WERI-Rb-1 (cell line): ENCODE data around the gene GRIK1.

Experiments used
- DNase-seq: peaks from one replicate; pipeline ENCODE4 v3.0.0-alpha.2; 2020
- H3K27ac ChIP-seq: fragments of 250-450 bp; sonication (Bioruptor Pico); 2 replicates; pipeline ENCODE4 v1.5.1; 2020; ENCODE audit warnings: mild to moderate bottlenecking, moderate library complexity
- H3K27me3 ChIP-seq: fragments of 250-450 bp; sonication (Bioruptor Pico); 2 replicates; pipeline ENCODE4 v1.5.1; 2021; ENCODE audit warnings: mild to moderate bottlenecking, low read depth, moderate library complexity; ENCODE audit not compliant: insufficient read depth, severe bottlenecking
- H3K36me3 ChIP-seq: fragments of 250-450 bp; sonication (Bioruptor Pico); 2 replicates; pipeline ENCODE4 v1.5.1; 2020; ENCODE audit warnings: mild to moderate bottlenecking, moderate library complexity
- H3K4me3 ChIP-seq: 2 replicates; pipeline ENCODE4 v1.5.1; 2011; ENCODE audit warnings: low read depth, mild to moderate bottlenecking, control low read depth, low read length
- H3K9me3 ChIP-seq: fragments of 250-450 bp; sonication (Bioruptor Pico); 2 replicates; pipeline ENCODE4 v1.5.1; 2021; ENCODE audit warnings: mild to moderate bottlenecking, moderate library complexity; ENCODE audit not compliant: severe bottlenecking
- CTCF ChIP-seq: IDR thresholded peaks from 2 replicates; pipeline ENCODE4 v1.5.1; 2011; ENCODE audit warnings: low read depth, mild to moderate bottlenecking, control low read depth, inconsistent platforms, low read length

The GRIK1 gene

DNA sequence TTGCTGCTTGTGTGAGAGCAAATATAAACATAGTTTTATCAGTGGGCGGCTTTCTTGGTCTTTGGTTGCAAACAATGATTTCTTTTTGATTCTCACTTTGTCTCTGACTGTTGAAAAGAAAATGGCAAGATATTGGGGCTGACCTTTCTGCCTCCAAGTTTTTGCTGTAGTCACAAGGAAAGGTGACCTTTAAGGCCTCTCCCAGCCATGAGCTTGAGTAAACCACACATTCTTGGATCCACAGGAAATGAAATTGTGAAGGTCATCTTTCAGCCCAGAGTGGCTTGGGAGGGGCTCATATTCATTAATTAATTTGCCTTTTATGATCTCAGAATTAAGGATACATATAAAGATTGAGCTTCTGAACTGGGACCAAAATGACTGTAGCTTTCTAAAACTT lies 399.5 kb downstream of the GRIK1 start:
- H3K27me3 ChIP-seq, result no peaks in the 10 kb centered on the region
- DNase-seq, result no peak
- H3K36me3 ChIP-seq, result no peaks in the 10 kb centered on the region
- no peak for TF ChIP-seq CTCF
- no peak overlapping the region for H3K4me3 ChIP-seq
- no peaks in the 10 kb centered on the region for H3K9me3 ChIP-seq
- no peak overlapping the region for H3K27ac ChIP-seq

- no peaks in the 10 kb centered on the region for H3K27me3 ChIP-seq
- no peak overlapping the region for H3K27ac ChIP-seq
- TF ChIP-seq CTCF, result no peak
- no peaks in the 10 kb centered on the region for H3K9me3 ChIP-seq
- no peak overlapping the region for H3K4me3 ChIP-seq
- H3K36me3 ChIP-seq, result no peaks in the 10 kb centered on the region
- DNase-seq, result no peak
Observed at GRCh38 chr21:29538115-29538514, 401.7 kb downstream of the GRIK1 start.

DNA sequence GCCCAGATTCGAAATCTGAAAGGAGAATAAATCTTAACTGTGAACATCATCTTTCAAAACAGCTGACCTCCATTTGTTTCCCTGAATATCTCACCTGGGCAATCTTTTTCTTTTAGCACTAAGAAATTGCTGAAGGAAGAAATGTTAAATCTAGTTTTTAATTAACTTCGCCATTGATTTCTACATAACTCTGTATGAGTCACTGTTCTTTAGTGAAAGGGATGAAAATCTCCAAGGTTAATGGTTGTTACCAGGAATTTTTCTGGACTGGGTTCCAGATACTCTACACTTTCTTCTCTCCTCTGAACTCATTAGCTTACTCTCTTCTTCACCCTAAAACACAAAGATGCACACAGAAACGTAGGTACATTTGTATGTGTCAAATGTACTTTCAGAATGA lies 405.3 kb downstream of the GRIK1 start:
- H3K9me3 ChIP-seq, result no peaks in the 10 kb centered on the region
- H3K27me3 ChIP-seq, result no peaks in the 10 kb centered on the region
- no peak for TF ChIP-seq CTCF
- no peaks in the 10 kb centered on the region for H3K36me3 ChIP-seq
- no peak for DNase-seq
- no peak overlapping the region for H3K27ac ChIP-seq
- no peak overlapping the region for H3K4me3 ChIP-seq

GRCh38 chr21:29529139-29529538 lies 410.7 kb downstream of the GRIK1 start:
- H3K27ac ChIP-seq, result no peak overlapping the region
- H3K36me3 ChIP-seq, result no peaks in the 10 kb centered on the region; the same call in 1 of the 2 replicates
- no peak overlapping the region for H3K4me3 ChIP-seq
- H3K27me3 ChIP-seq, result no peaks in the 10 kb centered on the region
- no peak for DNase-seq
- no peak for TF ChIP-seq CTCF
- peaks cover 20% of the 10 kb centered on the region for H3K9me3 ChIP-seq

DNA sequence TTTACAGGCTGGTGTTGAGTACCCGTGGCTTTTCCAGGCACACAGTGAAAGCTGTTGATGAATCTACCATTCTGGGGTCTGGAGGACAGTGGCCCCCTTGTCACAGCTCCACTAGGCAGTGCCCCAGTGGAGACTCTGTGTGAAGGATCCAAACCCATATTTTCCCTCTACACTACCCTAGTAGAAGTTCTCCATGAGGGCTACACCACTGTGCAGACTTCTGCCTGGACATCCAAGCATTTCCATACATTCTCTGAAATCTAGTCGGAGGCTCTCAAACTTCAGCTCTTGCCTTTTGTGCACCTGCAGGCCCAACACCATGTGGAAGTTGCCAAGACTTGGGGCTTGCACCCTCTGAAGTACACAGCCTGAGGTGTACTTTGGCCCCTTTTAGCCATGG lies 413.3 kb downstream of the GRIK1 start:
- Histone ChIP-seq H3K4me3 (no peak overlapping the region), H3K36me3 (no peaks in the 10 kb centered on the region; the same call in 1 of the 2 replicates), H3K27me3 (no peaks in the 10 kb centered on the region), H3K27ac (no peak overlapping the region), H3K9me3 (peaks cover 20% of the 10 kb centered on the region)
- no peak for TF ChIP-seq CTCF
- DNase-seq, result no peak

GRCh38 chr21:29524055-29524454 lies 415.7 kb downstream of the GRIK1 start:
- H3K27ac ChIP-seq, result no peak overlapping the region
- peaks cover 20% of the 10 kb centered on the region for H3K9me3 ChIP-seq
- H3K4me3 ChIP-seq, result no peak overlapping the region
- TF ChIP-seq CTCF, result no peak
- H3K27me3 ChIP-seq, result no peaks in the 10 kb centered on the region
- H3K36me3 ChIP-seq, result no peaks in the 10 kb centered on the region; the same call in 1 of the 2 replicates
- no peak for DNase-seq
